SK-N-SH treated with all-trans-retinoic acid at 6 μM for 48 hours (cell line): ENCODE results near the gene AFDN.

Experiments
- ATAC-seq: fragments of 200-7000 bp; cut with Tn5 transposase; 3 replicates; pipeline ENCODE4 v1.9.1; 2020; ENCODE audit warnings: mild to moderate bottlenecking, moderate library complexity
- ARNTL ChIP-seq: fragments of 450-650 bp; formaldehyde crosslinking; IDR thresholded peaks from 2 replicates; pipeline ENCODE4 v1.5.0; 2020; ENCODE audit warnings: low read depth, mild to moderate bottlenecking, moderate library complexity, borderline replicate concordance
- CREB5 ChIP-seq: fragments of 250-450 bp; sonication (Bioruptor Pico); IDR thresholded peaks from 2 replicates; pipeline ENCODE4 v1.5.1; 2020; ENCODE audit warnings: low read depth, mild to moderate bottlenecking, moderate library complexity
- CSDC2 ChIP-seq: fragments of 250-450 bp; sonication (Bioruptor Pico); IDR thresholded peaks from 2 replicates; pipeline ENCODE4 v1.5.0; 2020; ENCODE audit warnings: mild to moderate bottlenecking, moderate library complexity
- ESRRG ChIP-seq: fragments of 250-450 bp; sonication (Bioruptor Pico); IDR thresholded peaks from 2 replicates; pipeline ENCODE4 v1.6.1; 2021; ENCODE audit warnings: mild to moderate bottlenecking
- GLIS3 ChIP-seq: fragments of 250-450 bp; sonication (Bioruptor Pico); IDR thresholded peaks from 2 replicates; pipeline ENCODE4 v1.5.0; 2020; ENCODE audit warnings: mild to moderate bottlenecking, moderate library complexity
- ISL1 ChIP-seq: fragments of 250-450 bp; sonication (Bioruptor Pico); IDR thresholded peaks from 2 replicates; pipeline ENCODE4 v2.1.2; 2022; ENCODE audit warnings: mild to moderate bottlenecking, moderate library complexity
- OSR1 ChIP-seq: fragments of 250-450 bp; sonication (Bioruptor Pico); IDR thresholded peaks from 2 replicates; pipeline ENCODE4 v1.8.0; 2022; ENCODE audit warnings: moderate library complexity, mild to moderate bottlenecking, inconsistent platforms
- PPARA ChIP-seq: fragments of 250-450 bp; sonication (Bioruptor Pico); IDR thresholded peaks from 2 replicates; pipeline ENCODE4 v1.5.0; 2020; ENCODE audit warnings: mild to moderate bottlenecking, borderline replicate concordance
- RARB ChIP-seq: fragments of 250-450 bp; sonication (Bioruptor Pico); IDR thresholded peaks from 2 replicates; pipeline ENCODE4 v1.8.0; 2021; ENCODE audit warnings: mild to moderate bottlenecking, moderate library complexity
- SNAI2 ChIP-seq: fragments of 250-450 bp; sonication (Bioruptor Pico); IDR thresholded peaks from 2 replicates; pipeline ENCODE4 v1.5.0; 2020; ENCODE audit warnings: mild to moderate bottlenecking, moderate library complexity
- TCF4 ChIP-seq: fragments of 250-450 bp; sonication (Bioruptor Pico); IDR thresholded peaks from 2 replicates; pipeline ENCODE4 v1.8.0; 2021; ENCODE audit warnings: mild to moderate bottlenecking, moderate library complexity, borderline replicate concordance
- TOX ChIP-seq: fragments of 250-450 bp; sonication (Bioruptor Pico); IDR thresholded peaks from 2 replicates; pipeline ENCODE4 v1.8.0; 2021; ENCODE audit warnings: mild to moderate bottlenecking, moderate library complexity, borderline replicate concordance
- ZC3H10 ChIP-seq: fragments of 250-450 bp; sonication (Bioruptor Pico); IDR thresholded peaks from 2 replicates; pipeline ENCODE4 v1.5.1; 2021; ENCODE audit warnings: mild to moderate bottlenecking, moderate library complexity
- ZFP3 ChIP-seq: fragments of 250-450 bp; sonication (Bioruptor Pico); IDR thresholded peaks from 2 replicates; pipeline ENCODE4 v1.5.0; 2020; ENCODE audit warnings: mild to moderate bottlenecking, moderate library complexity
- ZFP30 ChIP-seq: fragments of 450-650 bp; formaldehyde crosslinking; IDR thresholded peaks from 2 replicates; pipeline ENCODE4 v1.5.0; 2022; ENCODE audit warnings: mild to moderate bottlenecking, moderate library complexity
- ZNF565 ChIP-seq: fragments of 450-650 bp; formaldehyde crosslinking; conservative IDR thresholded peaks from 2 replicates; pipeline ENCODE4 v1.5.0; 2020; ENCODE audit warnings: low read depth, mild to moderate bottlenecking, moderate library complexity
- ZNF8 ChIP-seq: fragments of 450-650 bp; formaldehyde crosslinking; IDR thresholded peaks from 2 replicates; pipeline ENCODE4 v1.5.0; 2020; ENCODE audit warnings: mild to moderate bottlenecking, moderate library complexity
- TF ChIP-seq, protein P1 (sequence below): fragments of 250-450 bp; sonication (Bioruptor Pico); IDR thresholded peaks from 2 replicates; pipeline ENCODE4 v1.5.0; 2020; ENCODE audit warnings: mild to moderate bottlenecking, moderate library complexity
- TF ChIP-seq, protein P2 (sequence below): fragments of 250-450 bp; sonication (Bioruptor Pico); IDR thresholded peaks from 2 replicates; pipeline ENCODE4 v1.5.1; 2021; ENCODE audit warnings: mild to moderate bottlenecking, moderate library complexity
- TF ChIP-seq, protein P3 (sequence below): fragments of 250-450 bp; sonication (Bioruptor Pico); IDR thresholded peaks from 2 replicates; pipeline ENCODE4 v1.8.0; 2020; ENCODE audit warnings: mild to moderate bottlenecking, moderate library complexity, borderline replicate concordance

Gene AFDN

DNA sequence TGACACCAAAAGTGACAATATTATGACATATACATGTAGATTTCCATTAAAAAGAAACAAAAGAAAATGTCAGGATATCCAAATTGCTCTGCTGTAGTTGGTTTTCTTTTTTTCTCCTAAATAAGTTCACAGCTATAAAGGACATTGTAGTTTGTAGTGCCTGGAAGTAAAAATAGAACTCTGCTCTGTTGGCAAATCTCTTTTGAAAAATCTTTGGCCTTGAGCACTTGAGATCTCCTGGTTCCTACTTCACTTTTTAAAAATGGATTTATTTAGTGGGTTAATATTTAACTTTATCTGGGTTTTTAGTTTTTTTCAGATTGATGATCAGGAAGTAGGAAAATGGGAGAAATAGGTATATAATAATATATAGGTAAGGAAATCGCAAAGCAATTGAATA, 52.9 kb downstream of the AFDN start:
- TF ChIP-seq ISL1: no peak
- TF ChIP-seq TOX (CRISPR knock-in tag): no peak
- TF ChIP-seq, protein P1, sequence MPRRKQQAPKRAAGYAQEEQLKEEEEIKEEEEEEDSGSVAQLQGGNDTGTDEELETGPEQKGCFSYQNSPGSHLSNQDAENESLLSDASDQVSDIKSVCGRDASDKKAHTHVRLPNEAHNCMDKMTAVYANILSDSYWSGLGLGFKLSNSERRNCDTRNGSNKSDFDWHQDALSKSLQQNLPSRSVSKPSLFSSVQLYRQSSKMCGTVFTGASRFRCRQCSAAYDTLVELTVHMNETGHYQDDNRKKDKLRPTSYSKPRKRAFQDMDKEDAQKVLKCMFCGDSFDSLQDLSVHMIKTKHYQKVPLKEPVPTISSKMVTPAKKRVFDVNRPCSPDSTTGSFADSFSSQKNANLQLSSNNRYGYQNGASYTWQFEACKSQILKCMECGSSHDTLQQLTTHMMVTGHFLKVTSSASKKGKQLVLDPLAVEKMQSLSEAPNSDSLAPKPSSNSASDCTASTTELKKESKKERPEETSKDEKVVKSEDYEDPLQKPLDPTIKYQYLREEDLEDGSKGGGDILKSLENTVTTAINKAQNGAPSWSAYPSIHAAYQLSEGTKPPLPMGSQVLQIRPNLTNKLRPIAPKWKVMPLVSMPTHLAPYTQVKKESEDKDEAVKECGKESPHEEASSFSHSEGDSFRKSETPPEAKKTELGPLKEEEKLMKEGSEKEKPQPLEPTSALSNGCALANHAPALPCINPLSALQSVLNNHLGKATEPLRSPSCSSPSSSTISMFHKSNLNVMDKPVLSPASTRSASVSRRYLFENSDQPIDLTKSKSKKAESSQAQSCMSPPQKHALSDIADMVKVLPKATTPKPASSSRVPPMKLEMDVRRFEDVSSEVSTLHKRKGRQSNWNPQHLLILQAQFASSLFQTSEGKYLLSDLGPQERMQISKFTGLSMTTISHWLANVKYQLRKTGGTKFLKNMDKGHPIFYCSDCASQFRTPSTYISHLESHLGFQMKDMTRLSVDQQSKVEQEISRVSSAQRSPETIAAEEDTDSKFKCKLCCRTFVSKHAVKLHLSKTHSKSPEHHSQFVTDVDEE (CRISPR knock-in tag): no peak
- no peak for ATAC-seq

DNA sequence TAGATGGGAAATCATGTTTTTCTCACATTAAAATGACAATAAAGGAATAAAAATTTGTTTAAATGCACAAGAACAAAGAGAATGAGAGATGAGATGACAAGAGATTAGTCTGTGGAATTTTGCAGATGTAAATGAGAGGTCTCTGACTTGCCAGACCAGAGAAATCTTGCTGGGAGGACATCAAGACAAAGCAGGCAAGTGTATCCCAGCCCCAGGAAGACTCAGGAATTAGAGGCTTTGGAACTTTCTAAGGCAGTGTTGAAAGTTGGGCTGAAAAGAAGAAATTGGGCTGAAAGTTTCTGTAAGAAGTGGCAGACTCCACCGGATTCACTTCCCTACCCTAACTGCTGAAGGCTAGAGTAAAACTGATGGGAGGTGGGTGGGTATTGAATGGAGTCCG, 54.6 kb downstream of the AFDN start:
- no peak for ATAC-seq
- TF ChIP-seq TCF4 (CRISPR knock-in tag): no peak
- no peak for TF ChIP-seq CREB5 (CRISPR knock-in tag)
- TF ChIP-seq TOX (CRISPR knock-in tag): no peak
- no peak for TF ChIP-seq CSDC2 (CRISPR knock-in tag)
- no peak for TF ChIP-seq ESRRG
- TF ChIP-seq, protein P2, sequence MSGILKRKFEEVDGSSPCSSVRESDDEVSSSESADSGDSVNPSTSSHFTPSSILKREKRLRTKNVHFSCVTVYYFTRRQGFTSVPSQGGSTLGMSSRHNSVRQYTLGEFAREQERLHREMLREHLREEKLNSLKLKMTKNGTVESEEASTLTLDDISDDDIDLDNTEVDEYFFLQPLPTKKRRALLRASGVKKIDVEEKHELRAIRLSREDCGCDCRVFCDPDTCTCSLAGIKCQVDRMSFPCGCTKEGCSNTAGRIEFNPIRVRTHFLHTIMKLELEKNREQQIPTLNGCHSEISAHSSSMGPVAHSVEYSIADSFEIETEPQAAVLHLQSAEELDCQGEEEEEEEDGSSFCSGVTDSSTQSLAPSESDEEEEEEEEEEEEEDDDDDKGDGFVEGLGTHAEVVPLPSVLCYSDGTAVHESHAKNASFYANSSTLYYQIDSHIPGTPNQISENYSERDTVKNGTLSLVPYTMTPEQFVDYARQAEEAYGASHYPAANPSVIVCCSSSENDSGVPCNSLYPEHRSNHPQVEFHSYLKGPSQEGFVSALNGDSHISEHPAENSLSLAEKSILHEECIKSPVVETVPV (CRISPR knock-in tag): no peak
- TF ChIP-seq, protein P3, sequence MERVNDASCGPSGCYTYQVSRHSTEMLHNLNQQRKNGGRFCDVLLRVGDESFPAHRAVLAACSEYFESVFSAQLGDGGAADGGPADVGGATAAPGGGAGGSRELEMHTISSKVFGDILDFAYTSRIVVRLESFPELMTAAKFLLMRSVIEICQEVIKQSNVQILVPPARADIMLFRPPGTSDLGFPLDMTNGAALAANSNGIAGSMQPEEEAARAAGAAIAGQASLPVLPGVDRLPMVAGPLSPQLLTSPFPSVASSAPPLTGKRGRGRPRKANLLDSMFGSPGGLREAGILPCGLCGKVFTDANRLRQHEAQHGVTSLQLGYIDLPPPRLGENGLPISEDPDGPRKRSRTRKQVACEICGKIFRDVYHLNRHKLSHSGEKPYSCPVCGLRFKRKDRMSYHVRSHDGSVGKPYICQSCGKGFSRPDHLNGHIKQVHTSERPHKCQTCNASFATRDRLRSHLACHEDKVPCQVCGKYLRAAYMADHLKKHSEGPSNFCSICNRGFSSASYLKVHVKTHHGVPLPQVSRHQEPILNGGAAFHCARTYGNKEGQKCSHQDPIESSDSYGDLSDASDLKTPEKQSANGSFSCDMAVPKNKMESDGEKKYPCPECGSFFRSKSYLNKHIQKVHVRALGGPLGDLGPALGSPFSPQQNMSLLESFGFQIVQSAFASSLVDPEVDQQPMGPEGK: no peak
- TF ChIP-seq, all 23 proteins: peak for 0

DNA sequence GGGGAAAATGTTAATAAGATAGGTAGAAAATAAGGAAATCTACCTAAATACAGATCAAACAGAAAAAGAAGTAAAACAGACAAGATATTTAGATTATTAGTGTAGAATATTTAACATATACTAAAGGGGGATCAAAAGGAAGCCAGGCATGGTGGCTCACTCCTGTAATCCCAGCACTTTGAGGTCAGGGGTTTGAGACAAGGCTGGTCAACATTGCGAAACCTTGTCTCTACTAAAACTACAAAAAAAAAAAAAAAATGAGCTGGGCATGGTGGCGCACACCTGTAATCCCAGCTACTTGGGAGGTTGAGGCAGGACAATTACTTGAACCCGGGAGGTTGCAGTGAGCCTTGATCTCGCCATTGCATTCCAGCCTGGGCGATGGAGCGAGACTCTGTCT, 55.5 kb downstream of the AFDN start:
- TF ChIP-seq ZC3H10 (CRISPR knock-in tag) (no peak), OSR1 (CRISPR knock-in tag) (no peak), PPARA (CRISPR knock-in tag) (no peak), ESRRG (no peak), ZNF8 (CRISPR knock-in tag) (no peak), ARNTL (CRISPR knock-in tag) (no peak), RARB (CRISPR knock-in tag) (no peak), ZFP3 (CRISPR knock-in tag) (no peak), GLIS3 (CRISPR knock-in tag) (no peak), ZFP30 (no peak), CSDC2 (CRISPR knock-in tag) (no peak), TCF4 (CRISPR knock-in tag) (no peak), ZNF565 (CRISPR knock-in tag) (no peak), SNAI2 (CRISPR knock-in tag) (no peak), TOX (CRISPR knock-in tag) (no peak)
- TF ChIP-seq, protein P1 (CRISPR knock-in tag): no peak
- TF ChIP-seq, protein P3: no peak
- TF ChIP-seq, protein P2 (CRISPR knock-in tag): no peak
- no peak for ATAC-seq
